NCI-H1930 (cell line): Measurements from ENCODE around the gene ADD2.
A peak's percentile ranks its signal among the peaks of the same experiment; 100 is the strongest.

Source experiments
- DNase-seq, 2 experiments: peaks; one replicate each; lab custom pipeline; 2025; lab: John Stamatoyannopoulos, UW

The ADD2 gene

DNA sequence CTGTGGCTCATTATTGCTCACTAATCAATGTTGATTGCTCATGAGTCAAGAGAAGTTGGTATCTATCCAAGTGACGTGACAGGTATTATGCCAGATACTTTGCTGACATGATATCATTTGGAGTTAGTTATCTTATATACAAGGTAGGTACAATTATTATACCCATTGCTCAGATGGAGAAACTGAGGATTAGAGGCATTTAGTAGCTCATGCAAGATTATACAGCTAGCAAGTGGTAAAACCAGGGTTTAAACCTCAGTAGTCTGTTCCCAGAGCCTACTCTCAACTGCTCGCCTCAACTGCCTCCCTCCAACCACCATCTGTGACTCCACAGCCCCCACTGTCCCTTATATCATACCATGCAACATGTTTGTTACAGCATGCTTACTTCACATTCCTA, 16.3 kb upstream of the ADD2 start:
- no peak for DNase-seq

GRCh38 chr2:70779911-70780545, 12.0 kb upstream of the ADD2 start:
- DNase-seq: no peak

- no peak for DNase-seq
Measured at GRCh38 chr2:70779491-70779890, 11.5 kb upstream of the ADD2 start.

DNA sequence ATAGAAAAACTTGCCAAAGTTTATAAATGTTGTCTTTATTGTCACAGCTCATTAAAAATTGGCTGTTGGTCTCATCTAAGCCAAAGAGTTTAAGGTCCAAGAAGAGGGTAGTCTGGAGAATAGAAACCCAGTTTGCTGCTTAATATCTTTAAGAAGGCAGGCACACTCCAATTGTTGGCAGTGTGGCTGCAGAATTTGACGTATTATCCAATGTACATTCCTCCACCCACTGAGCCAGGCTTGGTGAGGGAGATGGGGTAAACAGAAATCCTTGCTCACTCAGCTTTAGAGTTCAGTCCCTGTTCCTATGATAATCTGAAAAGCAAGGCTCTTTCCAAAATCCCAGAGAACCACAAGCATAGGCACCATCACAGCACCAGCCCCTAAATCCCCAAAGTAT, 10.7 kb upstream of the ADD2 start:
- DNase-seq: no peak

- no peak for DNase-seq
Measured at GRCh38 chr2:70777450-70777849, 9.4 kb upstream of the ADD2 start.

- no peak for DNase-seq
Measured at GRCh38 chr2:70776266-70776665, 8.3 kb upstream of the ADD2 start.

DNA sequence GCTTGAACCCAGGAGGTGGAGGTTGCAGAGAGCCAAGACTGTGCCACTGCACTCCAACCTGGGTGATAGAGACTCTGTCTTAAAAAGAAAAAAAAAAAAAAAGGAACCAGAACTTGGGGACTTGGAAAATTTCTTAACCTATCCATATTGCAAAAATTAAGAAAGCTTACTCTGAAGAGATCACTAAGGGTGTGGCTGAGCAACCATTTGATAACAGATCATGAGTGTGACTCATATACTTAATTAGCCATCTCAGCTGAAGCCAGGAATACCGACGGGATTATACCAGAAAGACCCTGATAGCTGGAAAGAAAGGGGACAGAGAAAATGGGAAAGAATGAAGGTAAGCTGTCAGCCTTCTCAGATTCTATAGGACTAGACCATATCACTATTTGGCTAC, 7.1 kb upstream of the ADD2 start:
- no peak for DNase-seq

- no peak for DNase-seq
Measured at GRCh38 chr2:70772486-70773155, 4.6 kb upstream of the ADD2 start.

GRCh38 chr2:70771446-70771845, 3.4 kb upstream of the ADD2 start:
- no peak for DNase-seq

GRCh38 chr2:70769450-70769849, 1.4 kb upstream of the ADD2 start:
- no peak for DNase-seq

GRCh38 chr2:70768590-70769085, 638 bp upstream of the ADD2 start:
- DNase-seq: no peak

- DNase-seq: peak in 1 of 2 experiments; percentile 38
Measured at GRCh38 chr2:70767079-70767698, 811 bp downstream of the ADD2 start.

DNA sequence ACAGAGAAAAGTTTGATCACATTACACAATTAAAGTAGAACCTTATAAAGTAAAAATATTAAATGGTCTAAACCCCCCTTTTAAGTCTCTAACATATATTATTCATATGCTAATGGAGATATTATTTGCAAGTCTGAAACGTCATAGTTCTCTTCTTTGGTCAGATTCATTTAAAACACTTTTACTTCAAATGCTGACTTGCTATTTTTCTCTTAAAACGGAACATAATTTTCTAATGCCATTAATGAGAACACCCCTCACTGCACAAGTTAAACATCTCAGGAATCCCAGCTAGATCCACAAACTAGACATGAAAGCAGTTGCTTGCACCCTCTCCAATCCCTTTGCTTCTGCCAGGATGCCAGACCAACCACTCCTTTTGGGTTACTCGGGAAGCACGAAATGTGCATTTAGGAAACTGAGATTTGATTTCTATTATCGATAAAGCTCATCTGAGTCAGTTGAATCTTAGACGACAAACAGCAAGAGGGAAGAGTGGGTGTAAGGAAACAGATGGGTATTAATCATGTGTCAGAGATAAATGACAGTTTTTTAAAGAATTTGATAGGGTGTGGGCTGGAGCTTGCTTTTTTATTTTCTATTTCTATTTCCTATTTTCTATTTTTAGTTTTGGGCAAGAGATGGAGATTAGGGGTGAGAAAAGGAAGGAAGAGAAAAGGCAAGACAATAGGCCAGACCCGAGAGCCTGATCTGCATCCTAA, 1.5 kb downstream of the ADD2 start:
- no peak for DNase-seq

DNA sequence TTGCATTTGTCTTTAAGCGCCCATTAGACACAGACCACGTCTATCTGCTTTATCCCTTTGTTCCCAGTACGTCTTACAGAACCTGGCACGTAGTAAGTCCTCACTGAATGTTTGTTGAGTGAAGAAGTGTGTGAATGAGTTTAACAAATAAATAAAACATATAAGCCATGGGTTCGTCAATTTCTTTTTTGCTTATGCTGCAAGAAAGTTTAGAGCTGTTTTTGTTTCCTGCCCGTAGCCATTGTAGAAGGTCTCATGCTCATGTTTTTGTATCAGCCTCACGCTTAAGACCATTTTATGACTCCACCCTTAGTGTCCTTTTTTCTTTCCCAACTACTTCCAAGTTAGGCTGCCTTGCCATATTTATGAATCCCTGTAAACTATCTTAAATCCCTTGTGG, 2.5 kb downstream of the ADD2 start:
- no peak for DNase-seq

- no peak for DNase-seq
Measured at GRCh38 chr2:70759446-70759845, 8.6 kb downstream of the ADD2 start.

DNA sequence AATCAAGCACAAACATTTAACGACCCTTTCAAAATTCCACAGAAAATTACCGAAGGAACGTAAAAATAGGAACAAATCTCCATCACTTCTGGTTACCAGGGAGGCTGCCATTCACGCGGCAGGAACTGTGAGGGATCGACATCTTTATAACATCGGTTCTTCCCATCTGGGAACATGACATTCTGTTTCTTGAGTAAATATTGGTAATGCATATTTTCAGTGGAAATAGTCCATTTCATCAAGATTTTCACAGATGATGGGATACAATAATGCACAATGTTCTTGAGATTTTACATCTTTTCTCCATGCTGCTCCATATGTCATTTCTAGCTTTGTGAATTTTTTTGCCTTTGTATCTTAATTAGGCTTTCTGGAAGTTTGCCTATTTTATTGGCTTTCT, 10.0 kb downstream of the ADD2 start:
- DNase-seq: no peak

GRCh38 chr2:70757360-70757759, 10.6 kb downstream of the ADD2 start:
- no peak for DNase-seq

GRCh38 chr2:70756128-70756527, 11.9 kb downstream of the ADD2 start:
- DNase-seq: no peak

DNA sequence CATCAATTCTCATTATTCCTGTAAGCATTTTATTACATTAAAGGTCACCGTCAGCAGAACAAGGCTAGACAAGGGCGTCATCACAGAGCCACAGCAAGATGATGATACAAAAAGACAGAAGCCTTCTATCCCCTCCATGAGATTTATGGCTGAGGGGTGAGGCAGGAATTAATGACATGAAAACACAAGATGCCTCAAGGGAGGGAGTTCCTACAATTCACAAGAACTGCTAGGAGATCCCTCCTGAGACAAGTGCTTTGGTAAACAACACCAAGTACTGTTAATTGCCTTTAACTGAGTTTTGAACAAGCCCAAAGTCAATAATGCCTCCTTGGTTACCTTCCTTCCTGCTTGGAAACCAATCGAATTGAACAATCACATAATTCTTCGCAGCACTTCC, 14.1 kb downstream of the ADD2 start:
- DNase-seq: no peak

GRCh38 chr2:70753031-70753430, 15.0 kb downstream of the ADD2 start:
- no peak for DNase-seq

- DNase-seq: no peak
Measured at GRCh38 chr2:70752396-70752795, 15.6 kb downstream of the ADD2 start.

DNA sequence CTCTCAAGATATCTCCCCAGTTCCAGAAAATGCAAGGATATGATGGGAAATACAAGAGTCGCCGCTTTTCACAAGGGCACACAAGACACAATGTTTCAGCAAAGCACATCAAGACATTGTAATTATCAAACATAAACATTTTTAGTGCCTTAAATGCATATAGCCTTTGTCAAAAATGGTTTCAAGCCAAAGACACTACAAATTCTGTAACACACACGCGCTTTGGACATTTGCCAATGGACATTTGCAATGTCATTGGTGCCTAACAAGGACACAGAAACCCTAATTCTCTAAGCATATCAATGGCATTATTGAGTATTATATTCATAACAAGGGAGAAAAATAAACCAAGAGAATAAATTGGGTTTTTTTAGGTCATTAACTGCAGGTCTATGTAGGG, 16.1 kb downstream of the ADD2 start:
- DNase-seq: no peak

- no peak for DNase-seq
Measured at GRCh38 chr2:70750320-70750719, 17.7 kb downstream of the ADD2 start.
